Mucosa of descending colon (tissue), 3 donors: ENCODE data around the gene TNRC6B. TPM values are rescaled to one million over a fixed set of nuclear protein-coding genes. Genes with fewer than 3 reads are reported as not detected.
"Not testable (repeated sequence)": the region's sequence is repeated elsewhere in the genome, so short reads cannot be mapped to it uniquely, and the experiment has no call there.

ENCODE experiments used
- ATAC-seq: fragments of 200-7000 bp; cut with Tn5 transposase; one replicate; pipeline ENCODE4 v1.9.1; 2020; ENCODE audit warnings: mild to moderate bottlenecking, moderate library complexity
- DNase-seq, 3 donors: peaks; one replicate each; pipeline ENCODE4 v3.0.0-alpha.2; 2020
- H3K36me3 ChIP-seq: fragments of 200-600 bp; one replicate; pipeline ENCODE4 v1.8.0; 2021; ENCODE audit warnings: low read depth, mild to moderate bottlenecking
- H3K4me1 ChIP-seq: fragments of 200-600 bp; one replicate; pipeline ENCODE4 v1.8.0; 2021; ENCODE audit warnings: low read depth, mild to moderate bottlenecking
- H3K4me3 ChIP-seq: fragments of 200-600 bp; one replicate; pipeline ENCODE4 v1.8.0; 2021; ENCODE audit warnings: mild to moderate bottlenecking
- H3K9me3 ChIP-seq: fragments of 200-600 bp; one replicate; pipeline ENCODE4 v1.8.0; 2021; ENCODE audit warnings: mild to moderate bottlenecking
- intact Hi-C, 2 donors: fragments of 100-400 bp; cut with DNase I in 1 of 2; cut with micrococcal nuclease in 1 of 2; formaldehyde crosslinking; loops; one replicate each; pipeline versions ENCODE4 v1.11.0 to v1.11.1; 2022; cut with DNase I, micrococcal nuclease
- total RNA-seq, 3 donors: library from RNA; stranded (reverse); fragmentation: NEBNext Ultra II Directional in 2 of 3; extraction: Animal tissue kit (Norgen Biotek cat#: 25700) in 2 of 3; gene quantifications; one replicate each; pipeline versions ENCODE4 v1.2.1 to v1.2.4, GENCODE V29; 2021 to 2023
- TF ChIP-seq, protein P1 (sequence below): fragments of 200-600 bp; IDR thresholded peaks from one replicate; pipeline ENCODE4 v1.8.0; 2022; ENCODE audit warnings: antibody characterized with exemption, mild to moderate bottlenecking
- donor health status: DM: no; HTN: no; CAD: no; lungs with moderate emphysema.
- donor health status: DM: no; HTN: no; CAD: no.
- donor health status: DM: no; HTN: yes; CAD: no.

Gene TNRC6B
- total RNA-seq, 3 donors from 2014 or later, result 58.6 to 72.9 (median 58.9) TPM

DNA sequence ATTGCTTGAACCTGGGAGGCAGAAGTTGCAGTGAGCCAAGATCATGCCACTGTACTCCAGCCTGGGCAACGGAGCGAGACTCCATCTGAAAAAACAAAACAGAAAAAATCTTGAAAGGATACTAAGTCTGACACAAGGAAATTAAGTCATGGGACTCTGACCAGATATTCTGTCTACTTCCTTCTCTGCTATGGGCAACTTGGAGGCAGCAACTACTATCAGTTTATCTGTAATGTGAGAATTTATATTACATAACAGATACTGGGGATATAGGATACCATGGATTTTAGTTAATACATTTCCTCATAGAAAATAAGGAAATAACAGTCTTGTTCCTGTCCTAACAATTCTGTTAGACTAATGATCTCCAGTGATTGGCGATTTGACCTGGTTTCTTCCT lies 191.1 kb downstream of the TNRC6B start:
- Histone ChIP-seq H3K36me3 (no peaks in the 10 kb centered on the region), H3K4me3 (no peak overlapping the region), H3K9me3 (no peaks in the 10 kb centered on the region), H3K4me1 (peaks cover 7% of the 10 kb centered on the region)
- TF ChIP-seq, protein P1, sequence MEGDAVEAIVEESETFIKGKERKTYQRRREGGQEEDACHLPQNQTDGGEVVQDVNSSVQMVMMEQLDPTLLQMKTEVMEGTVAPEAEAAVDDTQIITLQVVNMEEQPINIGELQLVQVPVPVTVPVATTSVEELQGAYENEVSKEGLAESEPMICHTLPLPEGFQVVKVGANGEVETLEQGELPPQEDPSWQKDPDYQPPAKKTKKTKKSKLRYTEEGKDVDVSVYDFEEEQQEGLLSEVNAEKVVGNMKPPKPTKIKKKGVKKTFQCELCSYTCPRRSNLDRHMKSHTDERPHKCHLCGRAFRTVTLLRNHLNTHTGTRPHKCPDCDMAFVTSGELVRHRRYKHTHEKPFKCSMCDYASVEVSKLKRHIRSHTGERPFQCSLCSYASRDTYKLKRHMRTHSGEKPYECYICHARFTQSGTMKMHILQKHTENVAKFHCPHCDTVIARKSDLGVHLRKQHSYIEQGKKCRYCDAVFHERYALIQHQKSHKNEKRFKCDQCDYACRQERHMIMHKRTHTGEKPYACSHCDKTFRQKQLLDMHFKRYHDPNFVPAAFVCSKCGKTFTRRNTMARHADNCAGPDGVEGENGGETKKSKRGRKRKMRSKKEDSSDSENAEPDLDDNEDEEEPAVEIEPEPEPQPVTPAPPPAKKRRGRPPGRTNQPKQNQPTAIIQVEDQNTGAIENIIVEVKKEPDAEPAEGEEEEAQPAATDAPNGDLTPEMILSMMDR, result no peak
- no peak for ATAC-seq
- no peak for DNase-seq
- intact Hi-C loops, result no loop called here

DNA sequence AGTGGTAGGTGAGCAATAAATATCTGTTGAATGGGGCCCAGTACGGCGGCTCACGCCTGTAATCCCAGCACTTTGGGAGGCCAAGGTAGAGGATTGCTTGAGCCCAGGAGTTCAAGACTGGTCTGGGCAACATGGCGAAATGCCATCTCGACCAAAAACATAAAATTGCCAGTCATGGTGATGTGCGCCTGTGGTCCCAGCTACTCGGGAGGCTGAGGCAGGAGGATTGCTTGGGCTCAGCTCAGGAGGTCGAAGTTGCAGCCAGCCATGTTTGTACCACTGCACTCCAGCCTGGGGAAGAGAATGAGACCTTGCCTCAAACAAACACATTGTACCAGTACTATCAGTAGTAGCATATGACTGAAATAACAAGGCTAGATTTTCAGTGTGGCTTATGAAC lies 196.8 kb downstream of the TNRC6B start:
- ATAC-seq, result no peak
- H3K4me1 ChIP-seq, result peaks cover 5% of the 10 kb centered on the region
- H3K9me3 ChIP-seq, result no peaks in the 10 kb centered on the region
- no peaks in the 10 kb centered on the region for H3K36me3 ChIP-seq
- intact Hi-C loops, result no loop called here
- no peak for DNase-seq
- TF ChIP-seq, protein P1, result no peak
- H3K4me3 ChIP-seq, result no peak overlapping the region

DNA sequence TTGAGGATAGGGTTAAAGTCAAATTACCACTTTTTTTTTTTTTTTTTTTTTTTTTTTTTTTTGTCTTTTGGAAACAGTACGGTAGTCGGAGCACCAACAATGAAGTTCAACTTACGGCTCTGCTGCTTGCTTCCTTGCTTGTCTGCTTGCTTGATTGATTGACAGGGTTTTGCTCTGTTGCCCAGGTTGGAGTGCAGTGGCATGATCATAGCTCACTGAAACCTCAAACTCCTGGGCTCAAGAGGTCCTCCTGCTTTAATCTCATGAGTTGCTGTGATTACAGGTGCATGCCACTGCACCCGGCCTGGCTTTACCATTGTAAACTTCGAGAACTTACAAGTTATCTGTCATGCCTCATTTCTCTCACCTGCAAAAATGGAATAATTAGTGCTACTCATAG lies 198.4 kb downstream of the TNRC6B start:
- H3K36me3 ChIP-seq, result no peaks in the 10 kb centered on the region
- DNase-seq, result no peak
- TF ChIP-seq, protein P1, result no peak
- intact Hi-C loops, result no loop called here
- H3K9me3 ChIP-seq, result no peaks in the 10 kb centered on the region
- no peak for ATAC-seq
- H3K4me1 ChIP-seq, result peaks cover 5% of the 10 kb centered on the region
- no peak overlapping the region for H3K4me3 ChIP-seq

DNA sequence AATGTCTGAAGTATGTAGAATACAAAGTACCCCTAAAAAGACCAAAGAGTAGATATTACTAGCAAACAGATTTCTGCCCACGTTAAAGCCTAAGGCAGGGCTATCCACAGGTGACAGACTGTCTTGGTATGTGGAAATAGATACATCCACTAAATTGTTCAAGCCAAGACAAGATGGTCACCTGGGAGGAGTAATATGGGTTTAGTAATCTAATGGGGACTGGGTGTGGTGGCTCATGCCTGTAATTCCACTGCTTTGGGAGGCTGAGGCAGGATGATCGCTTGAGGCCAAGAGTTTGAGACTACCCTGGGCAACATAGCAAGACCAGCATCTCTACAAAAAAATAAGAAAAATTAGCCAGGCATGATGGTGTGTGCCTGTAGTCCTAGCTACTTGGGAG lies 200.2 kb downstream of the TNRC6B start:
- Histone ChIP-seq H3K4me3 (no peak overlapping the region), H3K9me3 (no peaks in the 10 kb centered on the region), H3K36me3 (no peaks in the 10 kb centered on the region), H3K4me1 (peaks cover under 1% of the 10 kb centered on the region)
- ATAC-seq, result no peak
- intact Hi-C loops, result no loop called here
- no peak for DNase-seq
- TF ChIP-seq, protein P1, result no peak

DNA sequence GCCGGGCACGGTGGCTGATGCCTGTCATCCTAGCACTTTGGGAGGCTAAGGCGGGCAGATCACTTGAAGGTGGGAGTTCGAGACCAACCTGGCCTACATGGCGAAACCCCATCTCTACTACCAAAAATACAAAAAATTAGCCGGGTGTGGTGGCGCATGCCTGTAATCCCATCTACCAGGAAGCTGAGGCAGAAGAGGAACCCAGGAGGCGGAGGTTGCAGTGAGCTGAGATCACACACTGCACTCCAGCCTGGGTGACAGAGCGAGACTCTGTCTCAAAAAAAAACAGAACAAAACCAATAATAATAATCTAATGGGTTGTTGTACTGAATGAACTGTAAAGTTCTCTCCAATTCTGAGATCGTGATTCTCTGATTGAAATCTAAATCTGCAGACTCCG lies 200.7 kb downstream of the TNRC6B start:
- H3K36me3 ChIP-seq, H3K4me1 ChIP-seq, H3K4me3 ChIP-seq, H3K9me3 ChIP-seq, intact Hi-C loops, ATAC-seq, DNase-seq: not testable (repeated sequence)

DNA sequence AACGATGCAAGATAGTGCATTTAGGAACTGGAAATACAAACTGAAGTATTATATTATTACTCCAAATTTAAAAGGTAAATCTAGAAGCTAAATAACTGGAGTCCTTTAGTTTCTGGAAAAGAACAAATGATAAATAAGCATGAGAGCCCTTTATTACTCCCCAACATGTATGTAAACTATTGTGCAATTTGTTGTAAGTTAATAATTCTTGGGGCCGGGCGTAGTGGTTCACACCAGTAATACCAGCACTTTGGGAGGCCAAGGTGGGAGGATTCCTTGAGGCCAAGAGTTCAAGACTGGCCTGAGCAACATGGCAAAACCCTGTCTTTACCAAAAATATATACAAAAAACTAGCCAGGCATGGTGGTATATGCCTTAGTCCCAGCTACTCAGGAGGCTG lies 203.7 kb downstream of the TNRC6B start:
- H3K4me1 ChIP-seq, result peaks cover 13% of the 10 kb centered on the region
- intact Hi-C loops, result no loop called here
- TF ChIP-seq, protein P1, result no peak
- H3K36me3 ChIP-seq, result no peaks in the 10 kb centered on the region
- ATAC-seq (no peak), DNase-seq (no peak)
- H3K4me3 ChIP-seq, result no peak overlapping the region
- no peaks in the 10 kb centered on the region for H3K9me3 ChIP-seq
